HEK293 (cell line): ENCODE measurements around the gene TTC12.

Experiments
- GLI4 ChIP-seq: fragments of 450-650 bp; formaldehyde crosslinking; IDR thresholded peaks from 2 replicates; pipeline ENCODE4 v1.5.1; 2016; ENCODE audit warnings: missing biosample characterization, missing genetic modification characterization
- RBAK ChIP-seq: fragments of 450-650 bp; formaldehyde crosslinking; IDR thresholded peaks from 2 replicates; pipeline ENCODE4 v1.5.1; 2016; ENCODE audit warnings: missing biosample characterization, missing genetic modification characterization
- REST ChIP-seq: fragments of 450-650 bp; formaldehyde crosslinking; IDR thresholded peaks from 2 replicates; pipeline ENCODE4 v1.5.1; 2016; ENCODE audit warnings: missing biosample characterization, missing genetic modification characterization
- SCRT1 ChIP-seq: fragments of 450-650 bp; formaldehyde crosslinking; IDR thresholded peaks from 2 replicates; pipeline ENCODE4 v1.5.1; 2016; ENCODE audit warnings: missing biosample characterization, missing genetic modification characterization, borderline replicate concordance
- ZBTB6 ChIP-seq: fragments of 450-650 bp; formaldehyde crosslinking; IDR thresholded peaks from 2 replicates; pipeline ENCODE4 v1.5.1; 2017; ENCODE audit warnings: missing biosample characterization, missing genetic modification characterization
- ZBTB8A ChIP-seq: fragments of 450-650 bp; formaldehyde crosslinking; IDR thresholded peaks from 2 replicates; pipeline ENCODE4 v1.5.1; 2016; ENCODE audit warnings: missing biosample characterization, missing genetic modification characterization
- ZFP37 ChIP-seq: fragments of 450-650 bp; formaldehyde crosslinking; IDR thresholded peaks from 2 replicates; pipeline ENCODE4 v1.5.1; 2016; ENCODE audit warnings: missing biosample characterization, missing genetic modification characterization
- ZNF302 ChIP-seq: fragments of 450-650 bp; formaldehyde crosslinking; IDR thresholded peaks from 2 replicates; pipeline ENCODE4 v1.5.1; 2016; ENCODE audit warnings: missing biosample characterization, missing genetic modification characterization, low read depth
- ZNF311 ChIP-seq: fragments of 450-650 bp; formaldehyde crosslinking; IDR thresholded peaks from 2 replicates; pipeline ENCODE4 v1.5.1; 2017; ENCODE audit warnings: missing biosample characterization, missing genetic modification characterization, borderline replicate concordance
- TF ChIP-seq, protein P1 (sequence below): fragments of 450-650 bp; formaldehyde crosslinking; IDR thresholded peaks from 2 replicates; pipeline ENCODE4 v1.5.1; 2016; ENCODE audit warnings: missing biosample characterization, missing genetic modification characterization
- TF ChIP-seq, protein P2 (sequence below): fragments of 450-650 bp; formaldehyde crosslinking; IDR thresholded peaks from 2 replicates; pipeline ENCODE4 v1.5.1; 2016; ENCODE audit warnings: missing biosample characterization, missing genetic modification characterization

- TF ChIP-seq ZFP37 (tag by site-specific recombination) (no peak), SCRT1 (no peak), ZNF302 (no peak), REST (no peak), ZNF311 (tag by site-specific recombination) (no peak), GLI4 (tag by site-specific recombination) (no peak), ZBTB6 (tag by site-specific recombination) (no peak), ZBTB8A (tag by site-specific recombination) (no peak), RBAK (tag by site-specific recombination) (no peak)
- TF ChIP-seq, protein P1, sequence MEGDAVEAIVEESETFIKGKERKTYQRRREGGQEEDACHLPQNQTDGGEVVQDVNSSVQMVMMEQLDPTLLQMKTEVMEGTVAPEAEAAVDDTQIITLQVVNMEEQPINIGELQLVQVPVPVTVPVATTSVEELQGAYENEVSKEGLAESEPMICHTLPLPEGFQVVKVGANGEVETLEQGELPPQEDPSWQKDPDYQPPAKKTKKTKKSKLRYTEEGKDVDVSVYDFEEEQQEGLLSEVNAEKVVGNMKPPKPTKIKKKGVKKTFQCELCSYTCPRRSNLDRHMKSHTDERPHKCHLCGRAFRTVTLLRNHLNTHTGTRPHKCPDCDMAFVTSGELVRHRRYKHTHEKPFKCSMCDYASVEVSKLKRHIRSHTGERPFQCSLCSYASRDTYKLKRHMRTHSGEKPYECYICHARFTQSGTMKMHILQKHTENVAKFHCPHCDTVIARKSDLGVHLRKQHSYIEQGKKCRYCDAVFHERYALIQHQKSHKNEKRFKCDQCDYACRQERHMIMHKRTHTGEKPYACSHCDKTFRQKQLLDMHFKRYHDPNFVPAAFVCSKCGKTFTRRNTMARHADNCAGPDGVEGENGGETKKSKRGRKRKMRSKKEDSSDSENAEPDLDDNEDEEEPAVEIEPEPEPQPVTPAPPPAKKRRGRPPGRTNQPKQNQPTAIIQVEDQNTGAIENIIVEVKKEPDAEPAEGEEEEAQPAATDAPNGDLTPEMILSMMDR (tag by site-specific recombination): no peak
- TF ChIP-seq, protein P2, sequence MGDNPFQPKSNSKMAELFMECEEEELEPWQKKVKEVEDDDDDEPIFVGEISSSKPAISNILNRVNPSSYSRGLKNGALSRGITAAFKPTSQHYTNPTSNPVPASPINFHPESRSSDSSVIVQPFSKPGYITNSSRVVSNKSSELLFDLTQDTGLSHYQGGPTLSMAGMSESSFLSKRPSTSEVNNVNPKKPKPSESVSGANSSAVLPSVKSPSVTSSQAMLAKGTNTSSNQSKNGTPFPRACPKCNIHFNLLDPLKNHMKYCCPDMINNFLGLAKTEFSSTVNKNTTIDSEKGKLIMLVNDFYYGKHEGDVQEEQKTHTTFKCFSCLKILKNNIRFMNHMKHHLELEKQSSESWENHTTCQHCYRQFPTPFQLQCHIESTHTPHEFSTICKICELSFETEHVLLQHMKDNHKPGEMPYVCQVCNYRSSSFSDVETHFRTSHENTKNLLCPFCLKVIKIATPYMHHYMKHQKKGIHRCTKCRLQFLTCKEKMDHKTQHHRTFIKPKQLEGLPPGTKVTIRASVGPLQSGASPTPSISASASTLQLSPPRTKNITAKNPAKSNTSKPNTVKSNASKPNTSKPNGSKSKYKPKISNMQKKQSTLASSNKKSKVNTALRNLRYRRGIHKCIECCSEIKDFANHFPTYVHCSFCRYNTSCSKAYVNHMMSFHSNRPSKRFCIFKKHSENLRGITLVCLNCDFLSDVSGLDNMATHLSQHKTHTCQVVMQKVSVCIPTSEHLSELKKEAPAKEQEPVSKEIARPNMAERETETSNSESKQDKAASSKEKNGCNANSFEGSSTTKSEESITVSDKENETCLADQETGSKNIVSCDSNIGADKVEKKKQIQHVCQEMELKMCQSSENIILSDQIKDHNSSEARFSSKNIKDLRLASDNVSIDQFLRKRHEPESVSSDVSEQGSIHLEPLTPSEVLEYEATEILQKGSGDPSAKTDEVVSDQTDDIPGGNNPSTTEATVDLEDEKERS: no peak
Measured at GRCh38 chr11:113387605-113388211, 73.3 kb downstream of the TTC12 start, which contains the start of gene ANKK1.
